ENCODE data around the gene PLA2G4D.

Gene PLA2G4D, protein sequence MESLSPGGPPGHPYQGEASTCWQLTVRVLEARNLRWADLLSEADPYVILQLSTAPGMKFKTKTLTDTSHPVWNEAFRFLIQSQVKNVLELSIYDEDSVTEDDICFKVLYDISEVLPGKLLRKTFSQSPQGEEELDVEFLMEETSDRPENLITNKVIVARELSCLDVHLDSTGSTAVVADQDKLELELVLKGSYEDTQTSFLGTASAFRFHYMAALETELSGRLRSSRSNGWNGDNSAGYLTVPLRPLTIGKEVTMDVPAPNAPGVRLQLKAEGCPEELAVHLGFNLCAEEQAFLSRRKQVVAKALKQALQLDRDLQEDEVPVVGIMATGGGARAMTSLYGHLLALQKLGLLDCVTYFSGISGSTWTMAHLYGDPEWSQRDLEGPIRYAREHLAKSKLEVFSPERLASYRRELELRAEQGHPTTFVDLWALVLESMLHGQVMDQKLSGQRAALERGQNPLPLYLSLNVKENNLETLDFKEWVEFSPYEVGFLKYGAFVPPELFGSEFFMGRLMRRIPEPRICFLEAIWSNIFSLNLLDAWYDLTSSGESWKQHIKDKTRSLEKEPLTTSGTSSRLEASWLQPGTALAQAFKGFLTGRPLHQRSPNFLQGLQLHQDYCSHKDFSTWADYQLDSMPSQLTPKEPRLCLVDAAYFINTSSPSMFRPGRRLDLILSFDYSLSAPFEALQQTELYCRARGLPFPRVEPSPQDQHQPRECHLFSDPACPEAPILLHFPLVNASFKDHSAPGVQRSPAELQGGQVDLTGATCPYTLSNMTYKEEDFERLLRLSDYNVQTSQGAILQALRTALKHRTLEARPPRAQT

DNA sequence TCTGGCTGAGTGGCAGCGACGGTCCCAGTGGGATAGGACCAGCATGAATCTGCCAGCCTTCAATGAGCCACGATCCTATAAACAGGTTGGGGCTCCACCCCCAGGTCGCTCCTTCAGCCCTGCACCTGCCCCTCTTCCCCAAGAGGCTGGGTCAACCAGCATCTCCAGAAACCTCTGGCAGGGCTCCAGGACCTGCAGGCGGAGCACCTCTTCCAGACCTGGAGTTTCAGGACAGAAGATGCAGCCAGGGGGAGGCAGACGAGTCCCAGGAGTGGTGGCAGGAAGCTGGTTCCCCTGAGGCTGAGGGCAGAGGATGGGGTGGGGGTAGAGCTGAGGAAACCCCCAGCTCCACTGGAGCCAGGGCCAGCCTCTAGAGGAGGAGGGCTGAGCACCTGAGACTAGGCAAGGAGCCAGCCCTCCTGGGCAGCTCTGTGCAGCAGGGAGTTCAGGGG lies at the start of gene PLA2G4D:
PLA2G4D (minus strand) TSS at position 51 of the 452 bp plus-strand sequence. CDS start 103 bp downstream, outside the sequence.
- DNase-seq = no peak

DNA sequence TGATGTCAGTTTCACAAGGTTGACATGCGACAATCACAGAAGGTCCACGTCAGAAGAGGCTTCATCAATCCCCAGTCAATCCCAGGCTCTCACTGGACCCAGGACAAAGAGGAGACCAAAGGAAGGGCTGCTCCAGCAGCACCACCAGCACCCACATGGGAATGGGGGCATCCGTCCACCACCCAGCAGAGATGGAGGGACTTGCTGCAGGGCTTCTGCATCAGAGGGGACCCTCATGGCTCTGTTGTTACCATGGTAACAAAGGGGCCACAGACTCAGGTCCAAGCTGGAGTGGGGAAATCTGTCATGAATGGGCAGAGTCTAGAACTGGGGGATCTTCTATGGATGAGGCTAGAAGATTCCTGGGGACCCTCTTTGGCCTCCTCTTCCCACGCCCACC lies 49.0 kb upstream of the PLA2G4D start:
- no peak for DNase-seq

DNA sequence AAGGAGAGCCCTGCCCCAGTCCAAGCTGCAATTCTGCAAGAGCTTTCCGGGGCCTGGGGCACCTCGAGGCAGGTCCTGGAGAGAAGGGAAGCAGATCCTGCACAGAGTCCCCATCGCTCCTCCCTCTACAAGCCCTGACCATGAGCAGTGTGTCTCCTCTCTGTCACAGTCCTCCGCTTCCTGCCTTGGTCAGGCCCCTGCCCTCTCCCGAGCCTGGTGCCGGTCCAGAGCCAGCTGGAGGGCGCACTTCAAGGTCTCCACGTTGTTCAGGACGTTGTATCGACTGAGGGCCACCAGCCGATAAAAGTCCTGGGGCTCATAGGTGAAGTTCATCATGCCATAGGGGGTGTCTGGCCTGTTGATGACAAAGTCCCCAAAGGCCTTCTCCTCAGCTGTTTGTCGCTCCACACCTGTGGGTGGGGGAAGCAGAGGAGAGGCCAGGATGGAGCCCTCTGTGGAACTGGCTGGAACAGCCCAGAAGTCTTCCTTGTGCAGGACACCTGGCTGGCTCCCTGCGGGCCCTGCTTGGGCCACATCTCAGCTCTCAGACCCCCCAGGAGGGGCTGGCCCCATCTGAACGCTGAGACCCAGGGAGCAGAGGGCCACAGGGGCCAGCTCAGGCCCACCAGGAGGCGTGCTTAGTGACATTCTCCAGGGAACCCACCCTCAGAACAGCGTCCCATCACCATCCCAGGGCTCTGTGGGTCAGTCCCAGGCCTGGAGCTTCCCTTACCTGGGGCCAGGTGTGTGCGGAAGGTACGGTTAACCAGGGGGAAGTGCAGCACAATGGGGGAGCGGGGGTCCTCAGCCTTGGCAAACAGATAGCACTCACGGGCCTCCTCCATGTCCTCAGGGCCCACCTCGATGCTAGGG lies 47.7 kb upstream of the PLA2G4D start:
- no peak for DNase-seq

DNA sequence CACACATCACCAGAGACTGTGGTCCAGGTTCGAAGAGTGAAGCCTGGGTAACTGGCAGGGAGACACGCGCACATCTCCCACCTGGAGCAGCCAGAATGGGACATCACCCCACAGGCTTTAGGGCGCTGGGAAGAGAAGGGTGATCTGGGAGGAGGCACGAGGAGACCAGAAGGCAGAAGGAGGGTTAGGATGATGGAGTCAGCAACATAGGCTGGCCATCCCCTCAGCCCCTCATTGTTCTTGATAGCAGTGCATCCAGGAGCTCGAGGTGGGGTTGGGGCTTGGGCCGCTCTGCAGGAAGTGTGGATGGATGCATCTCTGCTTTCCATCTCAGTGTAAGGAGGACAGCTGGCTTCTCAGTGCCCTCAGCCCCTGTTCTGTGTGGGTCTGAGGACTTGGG lies 46.9 kb upstream of the PLA2G4D start:
- no peak for DNase-seq

DNA sequence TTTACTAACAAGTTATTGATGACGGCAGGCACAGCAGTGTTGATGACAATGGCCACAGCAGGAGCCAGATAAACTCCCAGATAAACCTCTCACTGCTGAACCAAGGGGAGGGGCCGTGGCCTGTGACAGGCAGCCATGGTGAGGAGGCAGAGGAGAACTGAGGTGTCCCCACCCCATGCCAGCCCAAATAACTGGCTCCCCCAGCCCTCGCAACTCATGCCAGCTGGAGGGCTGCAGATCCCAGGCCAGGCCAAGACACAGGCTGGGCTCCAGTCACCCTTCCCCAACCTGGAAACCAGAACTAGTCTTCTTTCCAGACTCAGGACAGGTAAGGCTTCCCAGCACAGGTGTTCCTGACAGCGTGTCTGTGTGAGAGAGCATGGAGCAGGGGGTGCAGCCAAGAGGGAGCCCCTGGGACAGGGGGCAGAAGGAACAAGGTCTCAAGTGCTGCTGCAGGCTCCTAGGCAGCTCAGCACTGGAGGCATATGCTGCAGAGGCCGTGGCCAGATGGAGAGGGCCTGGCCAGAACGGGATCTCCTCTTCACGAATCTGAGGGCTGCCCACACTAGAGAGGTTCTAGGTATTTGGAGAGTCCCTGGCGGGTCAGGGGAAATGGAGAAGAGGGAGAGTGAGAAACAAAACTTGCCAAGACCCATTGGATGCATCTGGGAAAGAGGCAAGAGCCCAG lies 46.2 kb upstream of the PLA2G4D start:
- no peak for DNase-seq

DNA sequence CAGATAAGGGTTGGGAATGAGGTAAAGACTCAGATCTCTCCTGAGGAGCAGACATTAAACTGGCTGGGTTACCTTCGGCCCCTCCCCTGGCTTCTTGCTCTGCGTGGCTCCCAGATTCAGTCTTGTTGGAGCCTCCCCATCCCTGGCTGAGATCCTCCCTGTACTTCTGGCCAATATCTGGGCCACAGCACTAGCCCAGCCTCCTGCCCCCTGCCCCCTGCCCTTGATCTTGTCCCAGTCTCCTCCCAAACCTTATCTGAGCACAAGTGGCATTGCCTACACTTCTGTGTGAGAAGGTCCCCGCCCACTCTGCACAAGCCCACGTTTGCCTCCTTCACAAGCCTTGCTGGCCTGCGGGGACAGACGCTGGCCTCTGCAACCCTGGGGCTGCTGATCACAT lies 45.2 kb upstream of the PLA2G4D start:
- DNase-seq = no peak

DNA sequence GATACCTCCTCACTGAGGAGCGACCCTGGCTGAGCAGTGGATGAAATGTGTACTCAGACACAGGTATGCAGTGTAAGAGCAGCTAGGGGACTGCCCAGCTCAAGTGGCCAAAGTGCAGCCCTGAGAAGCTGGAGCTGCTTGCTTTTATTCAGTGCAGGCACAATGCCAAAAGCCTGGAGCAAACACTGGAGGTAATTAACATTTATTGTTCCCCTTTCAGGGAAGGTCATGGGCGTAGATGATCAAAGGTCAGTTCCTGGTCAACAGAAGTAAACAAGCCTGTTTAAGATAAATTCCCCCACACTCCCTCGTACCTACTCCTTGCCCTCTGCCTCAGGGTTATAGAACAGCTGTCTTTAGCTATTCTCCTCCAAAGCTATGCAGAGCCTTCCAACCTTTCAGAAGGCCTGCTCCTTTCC lies 44.6 kb upstream of the PLA2G4D start:
- no peak for DNase-seq

DNA sequence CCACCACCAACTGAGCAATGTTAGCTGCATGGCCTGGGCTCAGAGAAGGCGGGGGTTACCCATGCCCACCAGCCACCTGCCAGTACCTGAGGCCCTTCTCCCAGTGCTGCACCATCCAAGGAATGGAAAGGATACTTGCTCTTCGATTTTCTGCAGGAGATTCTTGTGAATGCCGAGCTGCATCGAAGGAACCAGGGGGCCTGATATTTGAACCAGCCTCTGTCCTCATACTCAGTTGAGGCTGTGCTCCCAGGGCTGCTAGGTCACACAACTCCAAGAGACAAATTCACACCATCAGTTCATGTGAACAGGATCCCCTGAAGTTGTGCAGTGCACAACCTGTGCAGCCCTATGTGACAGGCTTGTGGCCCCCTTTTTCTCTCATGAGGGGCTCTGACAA lies 44.0 kb upstream of the PLA2G4D start:
- no peak for DNase-seq

DNA sequence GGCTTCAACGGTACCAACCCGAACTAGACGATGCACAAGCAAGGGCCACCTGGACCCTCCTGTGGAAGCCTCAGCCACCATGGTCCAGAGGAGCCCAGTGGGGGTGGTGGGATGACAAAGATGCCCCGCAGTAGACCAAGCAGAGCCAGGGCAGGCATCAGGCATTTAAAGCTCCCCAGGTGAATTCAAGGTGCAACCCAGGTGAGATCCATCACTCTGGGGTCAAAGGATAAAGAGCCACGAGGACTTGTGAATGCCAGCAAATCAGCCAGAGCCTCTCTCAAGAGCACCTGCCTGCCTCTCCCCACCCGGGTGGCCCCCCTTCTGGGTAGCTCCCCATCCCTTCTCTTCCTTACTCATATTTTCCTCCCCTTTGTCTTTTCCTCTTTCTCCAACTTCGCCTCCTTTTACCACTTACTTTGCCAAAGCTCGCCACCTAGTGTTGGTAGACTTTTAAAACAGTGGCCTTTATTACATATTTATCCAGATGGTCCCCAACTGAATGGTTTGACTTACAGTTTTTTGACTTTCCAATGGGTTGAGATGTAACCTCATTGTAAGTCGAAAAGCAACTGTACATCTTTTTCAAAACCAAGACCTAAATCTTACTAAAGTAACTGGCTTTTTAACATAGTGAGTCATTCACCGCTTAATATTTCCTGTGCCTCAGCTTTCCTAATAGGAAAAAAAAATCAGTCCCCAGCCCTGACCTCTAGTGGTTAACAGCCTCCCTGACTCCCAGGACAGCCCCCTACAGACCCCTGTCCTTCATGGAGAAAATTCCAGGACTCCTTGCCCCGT lies 43.3 kb upstream of the PLA2G4D start:
- DNase-seq = peak; percentile 29

DNA sequence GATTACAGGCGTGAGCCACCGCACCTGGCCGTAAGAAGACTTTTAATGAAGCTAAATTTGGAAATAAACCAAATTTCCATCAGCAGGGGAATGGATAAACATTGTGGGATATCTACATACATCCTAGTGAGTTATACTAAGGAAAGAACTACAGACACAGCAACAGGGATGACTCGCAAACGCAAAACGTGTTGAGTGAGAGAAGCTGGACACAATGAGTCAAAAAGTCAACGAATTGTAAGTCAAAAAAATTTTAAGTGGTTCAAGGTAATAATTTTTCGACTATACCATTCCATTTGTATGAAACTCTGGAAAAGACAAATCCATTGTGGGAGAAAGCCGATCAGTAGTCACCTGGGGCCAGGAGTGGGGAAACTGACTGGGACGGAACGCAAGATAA lies 42.2 kb upstream of the PLA2G4D start:
- no peak for DNase-seq

DNA sequence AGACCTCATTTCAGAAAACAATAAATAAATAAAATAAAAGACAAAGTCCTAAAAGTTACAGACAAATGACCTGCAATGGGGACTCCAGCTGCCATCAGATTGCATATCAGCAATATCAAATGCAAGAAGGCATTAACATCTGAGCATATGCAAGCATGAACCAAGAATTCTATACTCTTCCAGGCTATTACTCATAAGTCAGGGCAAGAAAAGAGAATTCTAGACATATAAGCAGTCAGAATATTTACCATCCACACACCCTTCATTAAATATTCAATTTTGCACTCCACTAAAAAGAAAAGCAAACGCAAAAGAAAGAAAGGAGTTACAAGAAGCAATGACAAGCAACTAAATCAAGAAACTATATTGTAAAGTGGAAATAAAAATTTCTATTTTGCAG lies 41.0 kb upstream of the PLA2G4D start:
- no peak for DNase-seq

DNA sequence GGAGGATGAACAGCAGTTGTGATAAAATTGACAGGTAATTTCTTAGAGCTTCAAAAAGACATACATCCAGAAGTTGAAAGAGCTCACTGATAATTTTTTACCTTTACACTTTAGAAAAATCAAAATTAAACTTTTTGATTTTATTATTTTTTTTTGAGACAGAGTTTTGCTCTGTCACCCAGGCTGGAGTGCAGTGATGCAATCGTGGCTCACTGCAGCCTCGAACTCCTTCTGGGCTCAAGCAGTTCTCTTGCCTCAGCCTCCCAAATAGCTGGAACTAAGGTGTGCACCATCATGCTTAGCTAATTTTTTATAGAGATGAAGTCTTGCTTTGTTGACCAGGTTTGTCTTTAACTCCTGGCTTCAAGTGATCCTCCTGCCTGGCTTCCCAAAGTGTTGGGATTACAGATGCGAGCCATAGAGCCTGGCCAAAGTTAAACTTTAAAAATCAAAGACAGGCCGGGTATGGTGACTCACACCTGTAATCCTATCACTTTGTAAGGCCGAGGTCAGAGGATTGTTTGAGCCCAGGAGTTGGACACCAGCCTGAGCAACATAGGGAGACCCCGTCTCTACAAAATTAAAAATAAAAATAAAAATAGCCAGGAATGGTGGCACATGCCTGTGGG lies 40.4 kb upstream of the PLA2G4D start:
- DNase-seq = no peak

DNA sequence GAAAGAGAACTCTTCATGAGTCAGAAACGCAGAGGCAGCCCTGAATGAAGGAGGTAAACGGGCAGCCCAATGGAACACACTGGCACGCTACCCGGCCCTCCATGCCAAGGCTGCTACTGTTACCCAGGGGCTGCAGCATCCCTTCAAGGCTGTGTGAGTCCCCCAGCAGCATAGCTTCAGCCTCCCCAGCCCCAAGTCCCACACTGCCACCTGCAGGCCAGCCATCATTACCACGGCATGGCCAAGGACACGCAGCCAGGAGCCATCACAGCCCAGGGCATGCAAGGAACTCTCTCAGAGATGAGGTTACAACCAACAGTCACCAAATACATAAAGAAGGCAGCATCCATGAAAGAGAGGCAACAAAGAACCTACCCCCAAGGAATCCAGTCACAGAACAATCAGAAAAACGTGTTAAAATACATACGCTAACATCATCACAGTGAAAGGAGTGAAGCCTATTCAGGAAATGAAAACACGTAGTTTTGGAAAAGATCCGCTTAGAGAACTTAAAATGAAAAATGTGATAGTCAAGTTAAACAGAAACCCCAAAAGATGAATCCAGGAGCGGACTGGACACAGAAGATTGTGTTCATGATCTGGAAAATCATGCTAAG lies 39.6 kb upstream of the PLA2G4D start:
- DNase-seq = peak; percentile 22

DNA sequence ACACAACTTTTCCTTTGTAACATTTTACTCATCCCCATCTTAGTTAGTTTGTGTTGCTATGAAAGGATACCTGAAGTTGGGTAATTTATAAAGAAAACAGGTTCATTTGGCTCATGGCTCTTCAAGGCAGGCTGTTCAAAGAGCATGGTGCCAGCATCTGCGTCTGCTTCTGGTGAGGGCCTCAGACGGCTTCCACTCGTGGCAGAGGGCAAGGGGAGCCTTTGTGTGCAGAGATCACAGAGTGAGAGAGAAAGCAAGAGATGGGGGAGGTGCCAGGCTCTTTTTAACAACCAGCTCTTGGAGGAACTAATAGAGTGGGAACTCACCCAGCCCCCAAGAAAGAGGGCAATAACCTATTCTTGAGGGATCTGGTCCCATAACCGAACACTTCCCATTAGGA lies 39.0 kb upstream of the PLA2G4D start:
- DNase-seq = no peak

DNA sequence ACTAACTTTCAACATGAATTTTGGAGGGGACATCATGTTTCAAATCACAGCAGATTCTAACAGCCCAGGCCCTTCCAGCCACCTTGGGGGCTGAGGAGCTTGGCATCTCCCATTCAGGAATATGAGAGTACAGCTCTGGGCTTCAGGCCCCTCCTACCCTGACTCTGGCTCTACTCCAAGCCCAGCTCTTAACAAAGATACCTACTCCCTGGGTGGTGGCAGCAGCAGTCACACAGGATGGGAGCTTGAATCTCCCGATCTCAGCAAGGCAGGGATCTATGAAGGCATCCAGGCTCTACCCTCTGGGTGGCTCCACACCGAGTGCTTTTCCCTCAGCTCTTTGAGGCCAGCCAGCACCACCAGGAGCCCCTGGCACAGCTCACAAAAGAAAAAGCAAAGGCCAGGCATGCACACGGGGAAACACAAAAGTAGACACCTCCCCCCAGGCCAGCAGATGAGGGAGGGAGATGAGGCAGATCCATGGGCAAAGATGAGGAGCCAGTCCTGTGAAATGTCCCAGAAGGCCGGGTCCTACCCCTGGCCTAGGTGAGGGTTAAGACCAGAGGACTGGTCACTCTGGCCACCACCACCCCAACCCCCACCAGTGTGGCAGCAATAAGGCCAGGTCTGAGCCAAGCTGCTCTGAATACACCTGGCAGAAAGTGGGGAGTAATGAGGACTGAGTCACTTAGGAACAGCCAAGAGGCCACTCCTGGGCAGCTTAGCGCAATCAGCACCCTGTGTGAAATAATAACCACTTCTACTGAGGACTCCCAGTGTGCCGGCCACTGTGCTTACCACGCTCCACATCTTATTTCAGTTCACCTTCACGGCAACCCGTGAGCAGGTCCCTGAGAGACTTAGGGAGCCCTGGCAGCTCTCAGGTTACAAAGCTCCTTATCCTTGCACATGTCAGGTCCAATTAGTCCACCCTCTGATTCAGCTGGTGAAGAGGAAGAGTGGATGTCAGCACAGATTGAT lies 37.8 kb upstream of the PLA2G4D start:
- DNase-seq = no peak

DNA sequence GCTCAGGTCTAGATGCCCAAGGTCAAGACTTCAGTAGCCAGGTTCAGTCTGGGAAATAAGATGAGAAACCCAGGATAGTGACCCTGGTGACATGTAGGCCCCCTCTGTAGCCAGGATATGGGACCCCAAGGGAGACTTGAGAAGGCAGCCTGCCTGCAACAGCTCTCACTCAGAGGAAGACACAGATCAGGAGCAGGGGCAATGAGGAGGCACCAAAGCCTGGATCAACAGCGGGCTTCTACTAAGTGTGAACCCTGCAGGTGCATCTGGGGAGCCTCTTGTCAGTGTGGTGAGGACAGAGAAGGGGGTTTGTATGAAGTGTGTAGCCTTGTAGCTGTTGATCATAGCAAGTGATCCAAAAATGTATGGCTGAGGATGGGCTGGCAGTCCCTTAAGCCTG lies 36.6 kb upstream of the PLA2G4D start:
- no peak for DNase-seq

DNA sequence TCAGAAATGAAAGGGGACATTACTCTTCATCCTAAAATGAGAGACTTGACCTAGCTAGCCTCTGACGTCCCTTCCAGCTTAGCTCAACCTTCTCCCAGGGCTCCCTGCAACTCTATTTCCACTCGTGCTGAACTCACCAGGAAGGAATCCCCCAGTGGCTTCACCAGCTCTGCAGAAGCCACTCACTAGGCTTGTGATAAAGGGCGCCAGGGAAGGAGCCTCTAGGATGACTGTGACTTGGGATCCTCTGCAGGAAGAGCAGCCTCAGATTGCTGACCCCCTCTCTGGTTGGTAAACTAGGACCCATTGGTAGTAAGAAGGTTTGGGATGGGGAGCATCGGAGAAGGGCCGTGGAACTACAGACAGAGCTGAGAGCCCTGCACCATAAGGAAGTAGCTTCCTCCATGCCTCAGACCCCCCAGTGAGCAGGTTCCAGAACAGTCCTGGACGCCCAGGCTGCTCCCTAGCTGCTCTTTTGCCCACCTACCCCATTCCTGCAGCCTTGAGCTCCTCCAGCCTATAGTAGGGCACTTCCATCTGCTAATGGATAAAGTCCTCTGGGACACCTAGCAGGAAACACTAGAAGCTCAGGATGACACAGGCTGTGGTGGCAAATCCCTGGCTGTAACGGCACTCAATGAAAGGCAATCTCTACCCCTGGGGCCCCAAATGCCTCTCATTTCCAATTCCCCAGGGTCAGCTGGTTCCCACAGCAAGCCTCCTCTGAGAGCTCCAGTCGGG lies 36.1 kb upstream of the PLA2G4D start:
- no peak for DNase-seq

DNA sequence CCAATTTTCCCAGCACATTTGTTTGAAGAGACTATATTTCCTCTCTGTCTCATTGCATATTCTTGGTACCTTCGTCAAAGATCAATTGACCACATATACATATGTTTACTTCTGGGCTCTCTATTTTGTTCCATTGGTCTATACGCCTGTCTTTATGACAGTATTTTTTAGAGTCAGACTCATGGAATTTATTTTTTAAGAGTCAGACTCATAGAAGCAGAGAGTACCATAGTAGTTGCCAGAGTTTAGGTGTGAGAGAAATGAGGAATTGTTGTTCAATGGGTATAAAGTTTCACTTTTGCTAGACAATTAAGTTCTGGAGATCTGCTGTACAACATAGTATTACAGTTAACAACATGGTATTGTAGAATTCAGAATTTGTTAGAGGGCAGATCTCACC lies 35.0 kb upstream of the PLA2G4D start:
- DNase-seq = no peak

DNA sequence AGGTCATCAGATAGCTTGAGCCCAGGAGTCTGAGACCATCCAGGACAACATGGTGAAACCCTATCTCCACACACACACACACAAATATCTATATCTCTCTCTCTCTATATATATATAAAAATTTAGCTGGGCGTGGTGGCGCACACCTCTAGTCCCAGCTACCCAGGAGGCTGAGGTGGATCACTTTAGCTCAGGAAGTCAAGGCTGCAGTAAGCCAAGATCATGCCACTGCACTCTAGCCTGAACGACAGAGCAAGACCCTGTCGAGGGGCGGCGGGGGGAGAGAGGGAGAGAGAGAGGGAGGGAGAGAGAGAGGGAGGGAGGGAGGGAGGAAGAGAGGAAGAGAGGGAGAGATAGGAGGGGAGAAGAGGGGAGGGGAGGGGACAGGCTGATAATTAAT lies 34.1 kb upstream of the PLA2G4D start:
- no peak for DNase-seq
